Thoracic aorta endothelial cell (primary cell): Measurements from ENCODE around the gene CLEC2B. TPM values are rescaled to one million over a fixed set of nuclear protein-coding genes. Genes with fewer than 3 reads are reported as not detected.

Experiments used
- total RNA-seq: library from RNA; depleted of rRNA; stranded (reverse); fragments of >200 nt; gene quantifications from 2 replicates; pipeline ENCODE4 v1.2.3, GENCODE V29; 2012

Gene CLEC2B
- 24.6 and 79.1 TPM in 2 replicates for total RNA-seq

DNA sequence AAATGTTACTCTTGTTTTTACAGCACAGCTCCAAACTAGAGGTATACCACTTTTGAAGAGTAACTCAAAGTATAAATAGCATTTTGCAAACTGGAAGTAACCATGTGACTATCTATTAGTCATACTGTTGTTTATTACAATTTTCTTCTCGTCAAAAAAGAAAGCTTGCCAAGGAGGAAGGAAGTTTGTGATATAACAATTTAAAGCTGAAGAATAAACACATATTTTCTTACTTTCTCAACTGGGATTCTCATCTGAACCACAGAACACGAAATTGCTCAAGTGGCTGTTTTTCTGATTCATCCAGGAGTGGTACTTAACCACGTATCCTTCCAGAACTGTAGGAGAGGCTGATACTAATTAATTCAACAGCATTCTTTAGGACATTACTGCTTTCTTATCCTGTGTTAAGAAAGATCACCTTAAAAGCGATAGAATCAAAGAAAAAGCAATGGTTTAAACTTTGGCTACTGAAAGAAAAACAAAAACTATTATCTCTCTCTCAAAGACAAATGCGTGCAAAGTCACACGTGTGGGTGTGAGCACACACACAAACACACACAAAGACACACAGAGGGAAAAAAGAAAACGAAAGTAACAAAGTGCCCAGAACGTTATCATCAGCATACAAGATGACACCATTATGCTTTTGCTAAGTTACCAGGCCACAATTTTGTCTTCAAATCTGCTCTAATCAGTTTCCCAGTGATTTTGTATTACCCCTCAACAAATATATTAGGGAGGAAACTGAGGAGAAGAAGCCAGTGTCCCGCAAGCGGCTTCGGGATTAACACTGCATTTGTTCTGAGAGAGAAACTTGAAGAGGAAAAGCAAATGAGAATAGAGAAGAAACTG lies at the start of gene CLEC2B:
Gene CLEC2B (minus strand): TSS at position 48 of the 855 bp plus-strand sequence.

DNA sequence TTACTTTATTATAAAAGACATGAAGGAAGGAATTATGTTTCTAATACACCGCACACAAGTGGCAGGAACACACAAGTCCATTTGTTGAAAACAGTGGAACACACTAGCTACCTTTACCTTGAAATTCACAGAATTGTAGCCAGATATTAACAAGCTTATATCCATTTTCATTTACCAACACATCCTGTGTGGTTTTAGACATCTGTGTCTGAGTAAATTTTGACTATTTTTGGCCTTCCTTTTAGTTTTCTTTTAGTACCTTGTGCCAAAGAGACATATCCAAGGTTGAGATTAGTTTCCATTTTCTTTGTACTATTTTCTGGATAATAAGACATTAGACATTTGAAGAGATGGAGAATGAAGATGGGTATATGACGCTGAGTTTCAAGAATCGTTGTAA lies 12.1 kb upstream of the CLEC2B start, which contains the start of gene KLRF2:
Gene KLRF2 (plus strand): TSS at position 244 of the 400 bp plus-strand sequence. CDS start 107 bp downstream, at position 351.

GRCh38 chr12:9827209-9827888 lies 41.8 kb downstream of the CLEC2B start, which contains the start of gene KLRF1:
Gene KLRF1, plus strand, starts transcription at chr12:9827481. Its CDS starts 64 bp downstream, at chr12:9827545.

Other genes with a start within 250 kb of the CLEC2B start
- gene CLEC2D, start 199.6 kb downstream of the CLEC2B start, total RNA-seq: 3.5 TPM in 2 replicates
- gene CLECL1, start 136.3 kb downstream of the CLEC2B start, total RNA-seq: not detected in 2 replicates
- gene CD69, start 108.5 kb downstream of the CLEC2B start, total RNA-seq: 0.29 and 0.53 TPM in 2 replicates
- 0.27 TPM in 1 of 2 replicates, not detected in the other for gene KLRF1, start 41.9 kb downstream of the CLEC2B start, total RNA-seq
- gene KLRF2, start 12.1 kb upstream of the CLEC2B start, total RNA-seq: not detected in 2 replicates
- not detected in 2 replicates for gene CLEC2A, start 63.0 kb upstream of the CLEC2B start, total RNA-seq
- not detected in 2 replicates for gene CLEC12A, start 102.1 kb upstream of the CLEC2B start, total RNA-seq
- gene CLEC1B, start 129.8 kb upstream of the CLEC2B start, total RNA-seq: not detected in 2 replicates
- gene CLEC12B, start 141.3 kb upstream of the CLEC2B start, total RNA-seq: 0.29 and 0.66 TPM in 2 replicates
- not detected in 2 replicates for gene CLEC9A, start 161.3 kb upstream of the CLEC2B start, total RNA-seq
- gene CLEC1A, start 229.6 kb upstream of the CLEC2B start, total RNA-seq: 10.6 and 47.8 TPM in 2 replicates